Inflammatory macrophage treated with lipopolysaccharide for 4 hours (primary cell): ENCODE results near the gene SLC13A5.
"Not testable (repeated sequence)": the region's sequence is repeated elsewhere in the genome, so short reads cannot be mapped to it uniquely, and the experiment has no call there.

Source experiments
- DNase-seq: peaks from one replicate; pipeline ENCODE4 v3.0.0-alpha.2; 2020

SLC13A5 gene

DNA sequence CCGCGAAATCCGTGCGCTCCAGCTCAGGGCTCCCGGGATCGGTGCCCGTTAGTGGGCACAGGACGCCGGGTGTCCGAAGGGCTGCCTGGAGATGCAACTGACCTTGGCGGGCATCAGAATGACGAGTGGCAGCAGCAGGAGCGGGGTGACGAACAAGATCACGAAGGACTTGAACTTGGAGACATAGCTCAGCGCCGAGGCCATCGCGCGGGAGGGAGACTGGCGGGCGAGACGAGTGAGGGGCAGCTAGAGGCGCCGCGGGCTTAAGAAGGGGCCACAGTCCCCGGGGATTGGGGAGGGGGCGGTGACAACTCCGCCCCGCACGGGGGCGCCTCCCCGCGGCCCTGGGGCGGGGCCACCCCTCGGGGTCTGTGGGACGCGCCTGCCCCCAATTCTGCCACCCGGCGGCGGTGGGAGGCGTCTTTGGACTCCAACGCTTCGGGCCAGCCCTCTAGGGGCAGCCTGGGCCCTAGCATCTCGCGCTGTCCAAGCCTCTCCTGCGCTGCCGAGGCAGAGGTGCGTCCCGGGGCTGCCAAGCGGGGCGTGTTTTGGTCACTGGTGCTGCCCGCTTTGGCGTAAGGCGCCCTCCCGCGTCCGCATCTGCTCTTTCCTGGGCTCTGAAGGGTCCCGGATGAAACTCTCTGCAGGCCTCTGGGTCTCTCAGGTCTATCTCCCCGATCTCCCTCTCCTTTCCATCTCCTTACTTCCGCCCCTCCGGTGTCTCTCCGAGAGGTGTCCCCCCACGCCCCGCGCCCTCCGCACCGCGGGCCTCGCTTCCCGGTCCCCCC lies at the start of gene SLC13A5:
SLC13A5 (minus strand) TSS at position 240 of the 788 bp plus-strand sequence; CDS start at position 204, 36 bp downstream.
- peak; percentile 40 for DNase-seq

DNA sequence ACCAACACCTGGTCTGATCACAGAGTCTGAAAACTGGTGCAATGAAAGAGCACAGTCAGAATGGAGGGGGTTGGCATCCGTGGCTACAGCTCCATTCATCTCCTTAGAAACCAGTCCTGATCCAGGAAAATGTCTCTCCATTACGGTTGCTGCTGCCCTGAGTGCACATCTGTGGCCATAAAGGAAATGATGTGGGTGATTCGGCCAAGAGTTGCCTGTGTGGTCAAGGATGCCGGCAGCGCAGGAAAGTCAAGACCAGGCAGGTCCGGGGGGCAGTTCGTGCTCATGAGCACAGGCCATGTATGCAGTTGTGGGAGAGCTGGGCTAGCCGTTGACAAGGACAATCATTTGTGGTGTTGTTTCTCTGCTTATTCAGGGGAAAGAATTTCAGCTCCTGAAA lies 48.6 kb upstream of the SLC13A5 start:
- no peak for DNase-seq

DNA sequence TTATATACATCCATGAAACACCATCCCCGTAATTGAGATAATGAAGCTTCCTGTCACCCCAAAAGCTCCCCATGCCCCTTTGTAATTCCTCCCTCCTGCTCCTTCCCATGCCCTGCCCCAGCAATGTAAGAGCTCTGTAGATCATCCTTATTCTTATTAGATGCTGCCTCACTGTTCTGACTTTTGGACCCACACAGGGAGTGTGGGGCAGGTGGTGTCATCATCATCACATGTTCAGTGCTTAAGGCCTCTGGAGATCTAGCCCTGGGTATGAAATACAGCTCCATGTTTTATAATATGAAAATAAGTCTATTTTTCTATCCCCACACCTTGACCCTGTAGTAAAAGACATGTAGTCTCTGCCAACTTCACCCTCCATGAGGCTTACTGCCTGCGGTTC lies 44.6 kb upstream of the SLC13A5 start:
- no peak for DNase-seq

DNA sequence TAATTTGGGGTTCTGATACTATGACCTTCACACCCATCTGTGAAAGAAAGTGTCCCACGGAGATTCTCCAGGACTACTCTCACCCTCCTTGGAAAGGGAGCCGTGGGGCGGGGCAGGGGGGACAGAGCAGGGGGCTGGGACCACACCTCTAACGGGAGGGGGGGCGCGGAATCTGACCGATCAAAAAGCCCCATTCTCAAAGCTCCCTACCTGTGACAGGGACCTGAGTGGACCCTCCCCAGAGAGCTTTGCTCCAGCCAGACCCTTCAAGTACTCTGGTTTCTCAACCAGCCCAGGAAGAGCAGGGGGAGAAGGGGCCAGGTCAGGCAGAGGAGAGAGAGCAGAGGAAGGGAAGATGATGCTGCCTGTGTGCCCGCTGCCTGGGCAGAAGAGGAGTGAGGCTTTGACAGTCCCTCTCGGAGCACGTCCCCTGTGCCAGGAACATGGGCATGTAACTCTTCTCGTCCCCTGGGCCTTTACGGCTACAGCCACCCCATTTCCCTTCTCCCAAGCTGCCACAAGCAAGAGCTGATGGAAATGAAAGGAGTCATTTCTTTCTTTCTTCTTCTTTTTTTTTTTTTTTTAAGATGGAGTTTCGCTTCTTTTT lies 43.4 kb upstream of the SLC13A5 start:
- peak; percentile 46 for DNase-seq

DNA sequence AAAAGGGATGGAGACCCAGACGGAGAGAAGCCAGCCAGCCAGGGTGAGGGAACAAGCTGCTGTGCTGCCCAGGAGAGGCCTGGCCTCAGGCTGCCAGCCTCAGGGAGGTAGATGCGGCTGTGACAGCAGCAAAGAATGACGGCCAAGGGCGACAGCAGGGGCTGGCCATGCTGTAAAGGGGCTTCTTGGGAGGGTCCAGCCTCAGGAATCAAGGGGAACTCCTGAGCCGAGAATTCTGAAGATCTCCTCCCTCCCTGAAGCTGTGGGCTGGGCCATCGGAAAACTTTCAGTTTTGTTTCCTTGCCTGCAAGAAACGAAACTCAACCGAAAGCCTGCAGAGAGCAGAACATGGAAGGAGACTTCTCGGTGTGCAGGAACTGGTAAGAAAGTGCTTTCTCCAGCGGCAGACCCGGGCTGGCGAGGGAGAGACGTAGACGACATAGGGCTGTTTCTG lies 42.6 kb upstream of the SLC13A5 start, which contains the start of gene XAF1:
XAF1 (plus strand) TSS at position 316 of the 454 bp plus-strand sequence; CDS start at position 349, 33 bp downstream.
- peak; percentile 94 for DNase-seq

DNA sequence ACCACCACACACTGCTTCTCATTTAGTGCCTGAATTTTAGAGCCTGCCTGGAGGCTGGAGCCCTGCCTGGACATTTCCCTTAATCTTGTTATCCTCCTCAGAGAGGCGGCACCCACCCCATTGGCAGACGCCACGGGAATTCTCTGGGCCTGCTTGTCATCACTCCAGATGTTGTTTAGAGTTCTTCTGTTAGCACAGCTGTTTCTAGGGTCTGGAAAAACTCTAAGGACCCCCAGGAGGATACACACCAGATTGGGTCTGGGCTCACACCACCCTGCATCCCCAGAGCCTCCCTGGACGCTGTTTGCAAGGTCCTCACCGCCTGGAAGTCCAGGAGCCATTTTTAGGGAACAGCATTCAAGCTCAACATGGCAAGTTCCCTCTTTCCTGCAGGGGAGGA lies 42.1 kb upstream of the SLC13A5 start:
- DNase-seq = no peak

DNA sequence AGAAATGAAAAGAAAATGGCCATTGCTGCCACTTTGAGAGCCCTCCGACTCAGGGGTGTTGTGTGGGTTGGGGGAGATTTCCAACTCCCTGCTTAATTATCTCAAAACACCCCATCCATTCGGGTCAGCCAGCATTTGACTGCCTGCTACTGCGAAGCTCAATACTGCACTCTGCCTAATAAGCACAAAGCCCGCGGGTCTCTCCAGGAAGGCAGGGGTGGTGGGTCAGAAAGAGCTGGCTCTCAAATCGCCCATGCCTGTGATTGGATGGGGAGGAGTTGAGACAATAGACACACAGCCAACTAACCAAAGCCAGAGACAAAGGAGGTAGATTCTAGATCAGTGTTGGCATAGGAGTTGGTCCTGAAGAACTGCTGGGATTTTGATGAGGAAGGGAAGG lies 40.4 kb upstream of the SLC13A5 start:
- no peak for DNase-seq

DNA sequence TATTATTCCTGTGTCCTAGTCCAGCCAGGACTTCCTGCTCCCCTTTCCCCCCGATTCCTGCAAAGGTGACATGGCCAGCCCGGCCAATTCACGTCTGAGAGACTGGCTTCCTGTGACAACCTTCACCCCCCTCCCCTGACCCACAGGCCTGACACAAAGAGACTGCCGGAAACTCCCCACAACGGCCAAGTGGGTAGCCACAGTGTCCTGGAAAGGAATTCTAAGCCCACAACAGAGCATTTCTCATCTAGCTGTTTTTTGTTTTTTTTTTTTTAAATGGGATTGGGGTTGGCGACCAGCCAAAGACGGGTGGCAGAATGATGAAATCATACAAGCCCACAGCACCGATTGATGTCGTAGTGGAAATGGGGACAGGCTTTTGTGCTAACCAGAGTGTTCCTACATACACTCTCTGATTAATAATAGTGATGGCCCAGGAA lies 39.9 kb upstream of the SLC13A5 start:
- DNase-seq = peak; percentile 39

DNA sequence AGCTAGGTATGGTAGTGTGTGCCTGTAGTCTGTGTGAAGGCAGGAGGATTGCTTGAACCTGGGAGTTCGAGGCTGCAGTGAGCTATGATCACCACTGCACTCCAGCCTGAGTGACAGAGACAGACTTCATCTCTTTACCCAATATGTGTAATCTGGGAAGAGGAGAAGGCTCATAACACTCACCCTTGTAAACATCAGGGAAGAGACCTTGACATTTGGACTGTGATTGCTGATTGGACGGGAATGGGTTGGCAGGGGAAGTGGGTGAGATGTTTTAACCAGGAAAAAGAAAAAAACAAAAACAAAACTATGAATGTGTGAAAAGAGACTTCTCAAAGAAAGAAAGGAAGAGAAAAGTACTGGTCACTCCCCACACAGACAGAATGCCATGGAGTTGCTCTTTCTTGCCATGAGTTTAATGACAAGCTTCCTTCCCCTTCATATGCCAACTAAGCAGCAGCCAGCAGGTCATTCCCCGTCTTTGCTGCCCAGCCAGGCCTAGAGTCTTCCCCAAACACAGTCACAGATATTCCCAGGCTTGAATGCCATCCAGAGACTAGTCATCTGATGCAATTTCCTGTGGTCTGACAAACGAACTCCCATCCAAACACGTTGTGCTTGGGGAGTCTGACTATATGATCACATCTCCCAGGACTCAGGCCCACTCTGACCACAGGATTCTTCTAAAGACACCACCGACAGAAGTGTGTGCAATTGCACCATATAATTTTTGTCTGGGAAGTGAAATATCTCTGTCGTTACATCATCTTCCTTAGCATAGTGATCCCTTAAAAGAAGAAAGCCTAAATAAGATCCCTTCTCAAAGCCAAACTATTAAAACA lies 39.1 kb upstream of the SLC13A5 start:
- peak; percentile 97 for DNase-seq

DNA sequence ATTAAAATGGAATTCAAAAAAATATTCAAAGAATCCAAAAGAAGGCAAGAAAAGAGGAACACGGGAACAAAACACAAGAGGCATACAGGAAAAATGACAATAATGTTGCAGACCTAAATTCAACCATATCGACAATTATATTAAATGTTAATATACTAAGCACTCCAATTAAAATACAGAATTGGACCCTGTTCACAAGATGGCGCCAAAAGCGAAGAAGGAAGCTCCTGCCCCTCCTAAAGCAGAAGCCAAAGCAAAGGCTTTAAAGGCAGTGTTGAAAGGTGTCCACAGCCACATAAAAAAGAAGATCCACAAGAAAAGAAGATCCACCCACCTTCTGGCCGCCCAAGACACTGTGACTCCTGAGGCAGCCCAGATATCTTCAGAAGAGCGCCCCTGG lies 36.4 kb upstream of the SLC13A5 start:
- DNase-seq = peak; percentile 43

DNA sequence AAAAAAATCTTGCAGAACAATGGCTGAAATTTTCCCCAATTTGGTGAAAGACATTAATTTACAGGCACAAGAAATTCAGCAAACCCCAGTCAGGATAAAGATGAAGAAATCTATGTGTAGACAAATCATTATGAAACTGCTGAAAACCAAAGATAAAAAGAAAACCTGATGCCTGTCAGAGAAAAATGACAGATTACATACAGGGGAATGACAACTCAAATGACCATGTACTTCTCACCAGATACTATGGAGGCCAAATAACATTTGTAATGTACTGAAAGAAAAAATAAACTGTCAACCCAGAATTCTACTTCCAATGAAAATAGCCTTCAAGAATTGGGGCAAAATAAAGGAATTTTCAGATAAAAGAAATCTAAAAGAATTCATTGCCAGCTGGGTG lies 35.4 kb upstream of the SLC13A5 start:
- DNase-seq = no peak

DNA sequence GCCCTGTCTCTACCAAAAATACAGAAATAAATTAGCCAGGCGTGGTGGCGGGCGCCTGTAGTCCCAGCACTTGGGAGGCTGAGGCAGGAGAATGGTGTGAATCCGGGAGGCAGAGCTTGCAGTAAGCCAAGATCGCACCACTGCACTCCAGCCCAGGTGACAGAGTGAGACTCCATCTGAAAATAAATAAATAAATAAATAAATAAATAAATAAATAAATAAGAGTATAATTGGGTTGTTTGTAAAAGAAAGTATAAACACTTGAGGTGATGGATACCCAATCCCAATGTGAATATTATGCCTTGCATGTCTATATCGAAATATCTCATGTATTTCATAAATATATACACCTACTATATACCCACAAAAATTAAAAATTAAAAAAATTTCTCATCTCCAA lies 33.5 kb upstream of the SLC13A5 start:
- not testable (repeated sequence) for DNase-seq

DNA sequence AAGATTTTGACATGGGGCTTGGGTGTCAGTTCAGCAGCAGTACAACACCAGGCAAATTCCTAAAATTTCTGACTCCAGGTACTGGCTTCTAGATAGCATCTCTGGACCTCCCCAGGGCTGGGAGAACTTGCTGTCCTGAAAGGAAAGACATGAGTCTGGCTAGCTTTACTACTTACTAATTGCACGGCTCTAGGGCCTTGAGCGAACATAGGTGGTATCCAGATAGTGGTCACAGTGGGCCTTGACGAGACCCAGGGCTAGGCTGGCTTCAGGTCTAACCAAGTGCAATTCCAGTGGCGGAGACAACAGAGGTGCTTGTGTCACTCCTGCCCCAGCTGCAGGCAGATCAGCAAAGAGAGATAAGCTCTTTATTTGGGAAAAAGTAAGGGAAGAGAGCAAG lies 16.4 kb upstream of the SLC13A5 start:
- DNase-seq = no peak

DNA sequence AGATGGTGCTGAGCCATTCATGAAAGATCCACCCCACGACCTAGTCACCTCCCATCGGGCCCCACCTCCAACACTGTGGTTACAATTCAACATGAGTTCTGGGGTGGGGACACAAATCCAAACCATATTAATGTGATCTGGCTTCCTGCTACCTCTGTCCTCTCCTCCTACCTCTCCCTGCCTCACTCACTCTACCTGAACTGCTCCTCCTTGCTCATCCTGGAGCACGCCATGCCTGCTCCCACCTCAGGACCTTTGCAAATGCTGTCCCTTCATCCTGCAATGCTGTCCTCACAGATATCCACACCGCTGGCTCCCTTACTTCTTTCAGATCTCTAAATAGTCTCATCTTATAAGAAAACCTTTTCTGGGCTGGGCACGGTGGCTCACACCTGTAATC lies 10.8 kb upstream of the SLC13A5 start:
- DNase-seq = no peak

DNA sequence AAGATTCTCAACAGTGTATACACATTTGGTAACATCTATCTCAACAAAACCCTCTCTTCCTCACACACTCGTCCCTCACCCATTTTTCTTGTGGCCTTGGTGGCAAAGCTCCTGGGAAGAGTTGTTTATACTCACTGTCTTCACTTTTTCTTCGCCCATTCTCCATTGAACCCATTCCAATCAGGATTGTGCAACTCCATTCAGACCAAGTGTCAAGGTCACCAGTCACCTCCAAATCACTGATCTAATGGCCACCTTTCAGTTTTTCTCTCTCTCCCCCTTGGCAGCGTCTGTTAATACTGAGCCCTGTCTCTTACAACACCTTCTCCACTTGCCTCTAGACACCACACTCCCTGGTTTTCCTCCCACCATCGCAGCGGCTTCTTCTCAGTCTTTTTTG lies 8.6 kb upstream of the SLC13A5 start:
- DNase-seq = no peak

DNA sequence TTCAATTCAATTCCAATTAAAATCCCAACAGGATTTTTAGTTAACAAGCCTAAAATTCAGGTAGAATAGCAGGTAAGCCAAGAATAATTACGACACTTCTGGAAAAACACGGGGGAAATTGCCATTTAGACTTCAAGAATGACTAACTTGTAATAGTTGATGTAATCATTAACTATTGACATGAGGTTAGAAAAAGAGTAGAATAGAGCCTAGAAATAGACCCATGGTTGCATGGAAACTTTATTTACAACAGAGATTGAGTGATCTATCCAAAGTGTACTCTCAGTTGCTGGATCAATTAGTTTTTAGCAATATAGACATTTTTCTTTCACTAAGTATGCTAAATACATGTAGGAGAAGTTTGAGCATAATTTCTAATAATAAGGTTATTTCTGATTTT lies 3.6 kb upstream of the SLC13A5 start:
- DNase-seq = no peak

DNA sequence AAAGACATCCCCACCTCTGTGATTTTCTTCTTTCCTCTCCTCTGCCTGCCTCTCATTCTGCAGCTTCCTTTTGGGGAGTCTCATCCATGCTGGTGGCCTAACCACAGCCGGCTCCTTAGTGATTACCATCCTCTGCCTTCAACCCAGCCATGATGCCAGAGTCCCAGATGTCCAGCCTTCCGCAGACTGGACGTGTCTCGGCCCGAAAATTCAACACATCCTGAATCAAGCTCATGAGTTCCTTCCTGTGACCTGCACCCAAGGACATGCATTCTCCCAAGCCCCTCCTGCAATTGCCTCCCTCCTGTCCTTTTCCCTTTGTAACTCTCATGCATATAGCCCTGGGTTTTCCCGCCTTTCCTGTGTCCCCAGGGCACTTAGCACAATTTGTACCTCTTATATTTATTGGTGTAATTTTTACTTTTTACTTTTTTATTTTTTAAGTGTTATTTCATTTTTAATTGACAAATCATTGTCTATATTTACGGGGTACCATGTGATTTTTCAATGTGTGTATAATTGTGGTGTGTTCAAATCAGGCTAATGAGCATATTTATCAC lies 1.2 kb upstream of the SLC13A5 start:
- DNase-seq = no peak

DNA sequence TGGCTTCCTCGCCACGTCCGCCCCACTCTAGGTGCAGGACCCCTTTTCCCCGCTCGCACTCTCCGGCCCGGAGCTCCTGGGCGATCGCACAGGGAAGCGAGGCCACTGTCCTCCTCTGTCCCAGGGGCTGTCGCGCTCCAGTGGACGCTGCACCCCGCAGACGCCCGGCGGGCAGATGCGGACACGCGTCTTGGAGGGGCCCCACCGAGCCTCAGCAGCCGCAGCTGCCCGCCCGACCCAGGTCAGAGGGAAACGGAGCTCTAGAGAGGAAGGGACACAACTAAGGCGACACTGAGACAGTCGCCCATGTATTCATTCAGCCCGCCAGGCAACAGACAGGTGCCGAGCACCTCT lies 726 bp upstream of the SLC13A5 start:
- no peak for DNase-seq

DNA sequence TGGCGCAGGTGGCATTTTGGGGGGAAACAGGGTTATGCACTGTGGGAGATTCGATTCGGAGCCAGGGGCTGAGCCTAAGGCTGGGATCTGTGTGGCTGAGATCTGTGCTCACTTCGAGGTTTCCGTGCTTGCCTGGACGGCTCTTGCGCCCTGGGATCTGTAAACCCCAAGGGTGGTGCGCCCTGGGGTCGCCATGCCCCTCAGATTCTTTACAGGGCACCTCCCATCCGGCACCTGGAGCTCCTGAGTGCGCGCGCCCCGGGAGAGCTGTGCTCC lies 377 bp downstream of the SLC13A5 start:
- DNase-seq = no peak

DNA sequence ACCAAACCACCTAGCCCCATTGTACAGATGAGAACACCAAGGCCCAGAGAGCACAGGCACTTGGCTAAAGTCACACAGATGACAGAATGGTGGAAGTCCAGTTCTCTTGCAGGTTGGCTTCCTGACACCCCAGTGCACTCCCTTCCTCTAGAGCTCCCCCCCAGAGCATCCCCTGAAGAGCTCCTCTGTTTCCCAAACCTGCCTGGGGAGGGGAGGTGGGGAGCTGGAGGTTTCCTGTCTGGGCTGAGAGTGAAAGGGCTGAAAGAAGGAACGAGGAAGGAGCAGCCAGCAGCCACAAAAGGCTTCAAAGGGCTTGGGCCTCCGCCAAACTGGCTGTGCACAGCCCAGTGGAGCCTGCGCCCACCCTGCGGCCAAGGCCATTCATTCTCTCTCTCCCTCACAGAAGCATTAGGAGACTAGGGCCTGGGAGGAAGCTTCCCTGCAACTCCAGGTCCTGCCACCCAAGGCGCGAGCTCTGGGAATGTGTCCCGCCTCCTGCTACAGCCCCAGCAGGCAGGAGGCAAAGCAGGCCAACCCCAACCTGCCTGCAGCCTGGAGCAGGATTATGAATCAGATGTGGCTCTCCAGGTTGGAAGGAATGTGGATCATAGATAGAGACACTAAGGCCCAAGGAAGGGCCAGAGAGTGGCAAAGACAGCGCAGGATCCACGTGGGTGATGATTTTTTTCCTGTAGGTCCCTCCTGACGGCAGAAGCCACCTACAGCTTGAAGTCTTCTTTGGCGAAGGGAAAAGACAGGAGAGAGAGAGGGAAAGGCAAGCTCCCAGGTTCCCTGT lies 913 bp downstream of the SLC13A5 start:
- DNase-seq = no peak

DNA sequence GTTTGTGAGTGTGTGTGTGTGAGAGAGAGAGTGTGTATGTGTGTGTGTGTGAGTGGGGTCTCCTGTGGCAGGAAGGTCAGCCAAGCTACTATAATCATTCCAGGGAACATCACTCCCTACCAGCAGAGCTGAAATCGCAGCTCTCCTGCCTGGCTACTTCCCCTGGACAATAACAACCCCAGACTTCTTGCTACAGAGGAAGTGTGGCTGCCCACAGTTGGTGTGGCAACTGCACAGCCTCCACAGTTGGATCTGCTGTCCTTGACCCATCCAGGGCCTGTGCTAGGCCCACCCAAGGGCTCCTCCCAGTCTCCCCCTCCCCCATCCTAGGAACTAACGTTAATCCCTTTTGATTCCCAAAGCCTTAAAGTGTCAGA lies 1.5 kb downstream of the SLC13A5 start:
- DNase-seq = peak; percentile 70

DNA sequence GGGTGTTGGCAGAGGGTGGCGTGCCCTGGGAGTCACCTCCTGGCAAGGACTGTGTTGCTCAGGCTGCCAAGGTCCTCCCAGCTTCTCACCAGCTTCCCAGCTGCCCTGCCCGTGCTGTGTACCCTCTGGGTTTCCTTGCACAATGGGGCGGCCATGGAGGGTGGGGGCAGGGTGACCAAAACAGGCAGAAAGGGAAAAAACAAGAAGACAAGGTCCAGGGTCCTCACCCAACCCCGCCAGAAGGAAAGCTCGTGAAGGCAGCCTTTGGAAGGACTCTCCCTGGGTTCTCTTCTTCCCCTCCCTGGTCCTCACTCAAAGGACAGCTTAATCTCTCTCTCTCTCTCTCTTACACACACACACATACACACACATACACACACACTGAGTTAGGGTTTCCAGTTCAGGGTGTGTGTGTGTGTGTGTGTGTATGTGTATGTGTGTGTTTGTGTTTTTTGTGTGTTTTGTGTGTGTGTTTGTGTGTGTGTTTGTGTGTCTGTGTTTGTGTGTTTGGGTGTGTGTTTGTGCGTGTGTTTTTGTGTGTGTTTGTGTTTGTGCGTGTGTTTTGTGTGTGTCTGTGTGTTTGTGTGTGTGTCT lies 2.0 kb downstream of the SLC13A5 start:
- DNase-seq = no peak
